Measurements from ENCODE around the gene MACROD2. TPM values are rescaled to one million over a fixed set of nuclear protein-coding genes. Genes with fewer than 3 reads are reported as not detected.

MACROD2 gene
- total RNA-seq, 1 experiment from 2014 or later: 3.1 TPM

- Mint-ChIP-seq H3K36me3 (ENCODE audit: insufficient read depth, unreplicated experiment) (no peaks in the 10 kb centered on the region), H3K4me3 (ENCODE audit: unreplicated experiment) (no peak overlapping the region), H3K27me3 (ENCODE audit: insufficient read depth, unreplicated experiment) (no peaks in the 10 kb centered on the region), H3K9me3 (ENCODE audit: unreplicated experiment) (no peaks in the 10 kb centered on the region), H3K27ac (ENCODE audit: low read depth, unreplicated experiment) (no peak overlapping the region), H3K4me1 (ENCODE audit: insufficient read depth, unreplicated experiment) (no peaks in the 10 kb centered on the region)
- no TSS peak for BruUV-seq (replicated peaks)
- intact Hi-C loops (cut with micrococcal nuclease): no loop called here
- no peak for TF ChIP-seq CTCF (IDR thresholded peaks at IDR 0.05; ENCODE audit: unreplicated experiment)
- CTCF ChIA-PET: interaction anchor here (0.5 to 0.7 kb wide), 3 partner anchors 146 to 242 kb away, joined by 3 to 4 read pairs (median 4); no protein-coding TSS in a partner anchor
- DNase-seq (ENCODE audit: unreplicated experiment): peak; percentile 15
- POLR2A ChIA-PET: no interaction called here
Observed at GRCh38 chr20:14069796-14070195, 74.5 kb downstream of the MACROD2 start.

- TF ChIP-seq CTCF (IDR thresholded peaks at IDR 0.05; ENCODE audit: unreplicated experiment): no peak
- H3K27me3 Mint-ChIP-seq (ENCODE audit: insufficient read depth, unreplicated experiment): no peaks in the 10 kb centered on the region
- intact Hi-C loops (cut with micrococcal nuclease): no loop called here
- DNase-seq (ENCODE audit: unreplicated experiment): no peak
- no peak overlapping the region for H3K4me3 Mint-ChIP-seq (ENCODE audit: unreplicated experiment)
- no peaks in the 10 kb centered on the region for H3K36me3 Mint-ChIP-seq (ENCODE audit: insufficient read depth, unreplicated experiment)
- no peaks in the 10 kb centered on the region for H3K9me3 Mint-ChIP-seq (ENCODE audit: unreplicated experiment)
- CTCF ChIA-PET: interaction anchor here (0.5 kb wide), 1 partner anchor 305 kb away, joined by 4 read pairs; no protein-coding TSS in a partner anchor
- BruUV-seq (replicated peaks): no TSS peak
- no peaks in the 10 kb centered on the region for H3K4me1 Mint-ChIP-seq (ENCODE audit: insufficient read depth, unreplicated experiment)
- POLR2A ChIA-PET: interaction anchor here (0.6 to 1.1 kb wide), 2 partner anchors 40 to 576 kb away, joined by 3 to 4 read pairs; no protein-coding TSS in a partner anchor
- H3K27ac Mint-ChIP-seq (ENCODE audit: low read depth, unreplicated experiment): no peak overlapping the region
Observed at GRCh38 chr20:14093652-14094051, 98.3 kb downstream of the MACROD2 start.

- Mint-ChIP-seq H3K9me3 (ENCODE audit: unreplicated experiment) (no peaks in the 10 kb centered on the region), H3K27ac (ENCODE audit: low read depth, unreplicated experiment) (no peak overlapping the region), H3K4me3 (ENCODE audit: unreplicated experiment) (no peak overlapping the region), H3K36me3 (ENCODE audit: insufficient read depth, unreplicated experiment) (no peaks in the 10 kb centered on the region), H3K4me1 (ENCODE audit: insufficient read depth, unreplicated experiment) (no peaks in the 10 kb centered on the region), H3K27me3 (ENCODE audit: insufficient read depth, unreplicated experiment) (no peaks in the 10 kb centered on the region)
- no TSS peak for BruUV-seq (replicated peaks)
- CTCF ChIA-PET: no interaction called here
- intact Hi-C loops (cut with micrococcal nuclease): no loop called here
- POLR2A ChIA-PET: no interaction called here
- TF ChIP-seq CTCF (IDR thresholded peaks at IDR 0.05; ENCODE audit: unreplicated experiment): no peak
- no peak for DNase-seq (ENCODE audit: unreplicated experiment)
Observed at GRCh38 chr20:14098261-14098660, 102.9 kb downstream of the MACROD2 start.

- no peaks in the 10 kb centered on the region for H3K36me3 Mint-ChIP-seq (ENCODE audit: insufficient read depth, unreplicated experiment)
- H3K27ac Mint-ChIP-seq (ENCODE audit: low read depth, unreplicated experiment): no peak overlapping the region
- H3K9me3 Mint-ChIP-seq (ENCODE audit: unreplicated experiment): peaks cover 10% of the 10 kb centered on the region
- BruUV-seq (replicated peaks): no TSS peak
- no peak for DNase-seq (ENCODE audit: unreplicated experiment)
- intact Hi-C loops (cut with micrococcal nuclease): no loop called here
- ChIA-PET POLR2A (interaction anchor here (0.9 kb wide), 1 partner anchor 10 kb away, joined by 3 read pairs; no protein-coding TSS in a partner anchor), CTCF (no interaction called here)
- TF ChIP-seq CTCF (IDR thresholded peaks at IDR 0.05; ENCODE audit: unreplicated experiment): no peak
- no peak overlapping the region for H3K4me3 Mint-ChIP-seq (ENCODE audit: unreplicated experiment)
- H3K4me1 Mint-ChIP-seq (ENCODE audit: insufficient read depth, unreplicated experiment): no peaks in the 10 kb centered on the region
- H3K27me3 Mint-ChIP-seq (ENCODE audit: insufficient read depth, unreplicated experiment): no peaks in the 10 kb centered on the region
Observed at GRCh38 chr20:14113416-14113815, 118.1 kb downstream of the MACROD2 start.

Data from MCF 10A (cell line).